RPMI8226 (cell line): ENCODE results near the gene KRT14.
A peak's percentile ranks its signal among the peaks of the same experiment; 100 is the strongest.
"Not testable (repeated sequence)": the region's sequence is repeated elsewhere in the genome, so short reads cannot be mapped to it uniquely, and the experiment has no call there.

Experiments used
- DNase-seq: peaks from one replicate; pipeline ENCODE4 v3.0.0-alpha.2; 2015

Gene KRT14

DNA sequence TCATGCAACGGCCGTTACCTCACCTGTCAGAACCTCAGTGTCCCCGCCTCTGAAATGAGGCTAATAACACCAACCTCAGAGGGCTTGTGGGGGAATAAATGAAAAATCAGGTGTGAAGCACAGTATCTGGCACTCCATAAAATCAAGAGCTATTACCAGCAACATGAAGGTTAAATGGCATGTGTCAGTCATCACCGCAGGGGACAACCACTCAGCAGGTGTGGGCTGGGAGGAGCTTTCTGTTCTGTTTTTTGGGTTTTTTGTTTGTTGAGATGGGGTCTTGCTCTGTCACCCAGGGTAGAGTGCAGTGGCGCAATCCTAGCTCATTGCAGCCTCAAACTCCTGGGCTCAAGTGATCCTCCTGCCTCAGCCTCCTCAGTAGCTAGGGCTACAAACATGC is 41.8 kb downstream of the KRT14 start:
- DNase-seq: no peak

DNA sequence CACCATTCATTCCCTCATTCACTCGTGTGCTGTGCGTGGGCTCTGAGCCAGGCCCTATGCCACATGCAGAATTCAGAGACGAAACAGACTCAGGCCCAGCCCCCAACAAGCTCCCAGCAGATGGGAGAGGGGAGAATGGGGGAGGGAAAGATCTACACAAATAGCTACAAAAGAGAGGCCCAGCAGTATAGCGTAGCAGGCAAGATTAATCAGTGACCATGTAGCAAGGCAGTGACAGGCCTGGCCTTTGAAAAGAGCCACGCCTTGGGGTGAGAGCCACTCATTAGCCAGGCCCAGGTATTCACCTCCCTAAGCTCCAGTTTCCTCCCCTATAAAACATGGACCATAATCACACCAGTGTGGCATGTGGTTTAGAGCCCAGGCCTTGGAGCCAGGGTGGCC is 42.2 kb downstream of the KRT14 start:
- no peak for DNase-seq

DNA sequence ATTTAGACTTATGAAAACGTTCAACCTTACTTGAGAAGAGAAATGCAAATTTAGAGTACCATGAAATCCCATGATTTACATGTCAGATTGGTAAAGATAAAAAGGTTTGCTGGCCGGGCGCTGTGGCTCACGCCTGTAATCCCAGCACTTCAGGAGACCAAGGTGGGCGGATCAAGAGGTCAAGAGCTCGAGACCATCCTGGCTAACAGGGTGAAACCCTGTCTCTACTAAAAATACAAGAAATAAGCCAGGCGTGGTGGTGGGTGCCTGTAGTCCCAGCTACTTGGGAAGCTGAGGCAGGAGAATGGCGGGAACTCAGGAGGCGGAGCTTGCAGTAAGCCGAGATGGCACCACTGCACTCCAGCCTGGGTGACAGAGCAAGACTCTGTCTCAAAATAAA is 43.9 kb downstream of the KRT14 start:
- DNase-seq: not testable (repeated sequence)

DNA sequence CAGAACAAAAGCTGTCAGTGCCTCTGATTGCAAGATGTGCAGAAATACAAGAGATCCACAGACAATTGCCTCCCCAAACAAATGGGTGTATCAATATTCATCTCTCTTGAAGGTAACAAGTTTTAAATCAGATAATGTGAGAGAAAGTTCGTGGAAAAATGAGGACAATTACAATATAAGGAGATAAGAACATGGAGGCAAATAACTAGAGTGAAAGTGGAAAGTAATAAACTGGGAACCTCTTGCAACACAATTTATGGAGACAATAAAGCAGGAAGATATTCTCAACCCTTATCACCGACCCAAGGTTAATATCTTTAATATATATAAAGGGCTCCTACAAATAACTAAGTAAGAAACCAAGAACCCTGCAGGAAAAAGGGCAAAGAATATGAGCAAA is 44.3 kb downstream of the KRT14 start:
- DNase-seq: no peak

DNA sequence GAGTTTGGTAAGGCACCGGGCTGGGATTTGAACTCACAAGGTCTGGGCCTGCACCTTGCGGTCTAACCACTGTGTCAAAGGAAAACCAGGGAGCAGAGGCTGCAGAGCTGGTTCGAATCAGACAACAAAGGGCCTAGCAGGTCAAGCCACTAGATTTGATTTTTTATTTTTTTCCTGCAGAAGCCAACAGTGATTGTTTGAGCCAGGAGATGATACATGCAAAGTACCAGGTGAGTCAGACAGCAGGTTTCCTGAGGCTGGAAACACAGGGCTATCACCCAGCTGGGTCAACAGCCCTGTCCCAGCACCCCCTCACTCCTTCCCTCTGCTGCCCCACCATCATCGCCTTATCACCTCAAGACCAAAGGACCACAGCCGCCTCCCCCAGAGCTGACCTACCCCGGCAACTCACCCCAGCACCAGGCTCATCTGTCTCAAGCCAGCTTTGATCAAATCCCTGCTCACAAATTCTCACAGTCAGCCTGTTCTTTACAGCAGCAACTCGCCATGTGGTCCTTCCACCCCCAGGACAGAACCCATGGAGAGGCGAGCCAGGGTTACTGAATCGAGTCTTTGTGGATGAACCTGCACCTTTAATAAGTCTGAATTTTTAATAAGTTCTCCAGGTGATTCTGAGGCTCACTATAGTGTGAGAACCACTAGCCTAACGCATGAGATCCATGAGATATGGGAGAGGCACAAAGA is 45.6 kb downstream of the KRT14 start:
- DNase-seq: no peak

DNA sequence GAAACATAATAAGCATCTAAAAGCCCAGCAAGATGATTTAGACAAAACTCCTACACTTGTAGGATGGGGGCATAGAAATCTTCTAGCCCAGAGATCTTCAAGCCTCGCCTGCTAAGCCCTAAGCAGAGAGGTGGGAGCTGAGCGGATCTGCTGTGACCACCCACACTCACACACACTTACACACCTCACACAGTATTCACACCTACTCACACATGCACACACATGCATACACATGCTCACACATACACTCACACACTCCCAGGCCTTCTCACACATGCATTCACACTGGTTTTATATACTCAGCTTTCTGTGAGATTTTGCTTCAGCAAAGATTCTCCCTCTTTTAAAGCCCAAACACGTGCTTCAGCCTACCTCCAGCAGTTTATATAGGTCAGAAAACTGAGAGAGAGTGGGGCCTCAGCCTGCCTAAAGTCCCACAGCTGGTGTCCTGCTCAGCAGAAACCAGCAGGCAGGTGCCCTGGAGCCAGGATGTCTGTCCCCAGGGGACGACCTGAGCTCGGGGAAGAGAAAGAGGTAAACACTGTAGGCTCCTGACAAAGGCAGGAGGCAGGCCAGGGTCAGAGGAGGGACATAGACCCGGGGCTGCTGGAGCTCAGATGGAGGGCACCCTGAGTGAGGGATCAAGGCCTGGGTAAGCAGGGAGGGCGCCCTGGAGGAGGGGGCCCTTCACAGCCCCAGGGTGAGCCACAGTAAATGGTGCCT is 46.6 kb downstream of the KRT14 start:
- peak; percentile 84 for DNase-seq

DNA sequence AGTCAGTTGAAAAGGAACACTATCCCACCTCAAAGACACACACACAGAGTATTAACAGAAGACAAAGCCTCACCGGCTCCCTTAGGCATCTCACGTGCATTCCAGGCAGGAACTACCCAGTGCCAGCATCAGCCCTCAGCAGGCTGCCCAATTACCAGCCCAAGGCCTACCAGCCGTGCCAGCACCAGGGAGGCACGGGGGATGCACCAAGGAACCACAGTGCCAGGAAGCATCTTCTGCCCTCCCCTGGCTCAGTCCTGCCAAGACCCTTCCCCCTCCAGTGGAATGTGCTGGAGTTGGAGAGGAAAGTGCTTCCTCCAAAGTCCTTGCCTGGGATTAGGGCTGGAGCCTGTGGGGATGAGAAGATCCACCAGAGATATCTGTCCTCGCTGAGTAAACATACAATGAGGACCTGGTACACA is 47.6 kb downstream of the KRT14 start:
- no peak for DNase-seq

DNA sequence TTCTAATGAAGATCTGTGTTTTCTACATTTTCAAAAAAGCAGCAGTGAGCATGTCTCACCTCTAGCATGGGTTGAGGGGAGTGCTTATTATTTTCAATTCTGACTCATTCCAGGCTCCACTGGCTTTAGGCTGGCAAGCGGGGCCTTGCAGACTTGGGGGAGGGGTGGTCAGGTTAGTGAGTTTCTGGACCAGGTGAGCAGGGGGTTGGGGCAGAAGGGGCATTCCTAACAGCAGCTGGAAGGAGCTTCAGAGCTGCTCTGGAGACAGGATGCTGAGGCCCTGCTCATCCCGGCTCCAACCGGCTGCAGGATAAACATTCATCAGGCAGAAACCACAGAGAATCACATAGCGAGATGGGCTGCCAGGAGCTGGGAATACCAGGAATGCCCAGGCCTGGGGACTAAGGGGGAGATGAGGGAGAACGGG is 48.1 kb downstream of the KRT14 start:
- no peak for DNase-seq

DNA sequence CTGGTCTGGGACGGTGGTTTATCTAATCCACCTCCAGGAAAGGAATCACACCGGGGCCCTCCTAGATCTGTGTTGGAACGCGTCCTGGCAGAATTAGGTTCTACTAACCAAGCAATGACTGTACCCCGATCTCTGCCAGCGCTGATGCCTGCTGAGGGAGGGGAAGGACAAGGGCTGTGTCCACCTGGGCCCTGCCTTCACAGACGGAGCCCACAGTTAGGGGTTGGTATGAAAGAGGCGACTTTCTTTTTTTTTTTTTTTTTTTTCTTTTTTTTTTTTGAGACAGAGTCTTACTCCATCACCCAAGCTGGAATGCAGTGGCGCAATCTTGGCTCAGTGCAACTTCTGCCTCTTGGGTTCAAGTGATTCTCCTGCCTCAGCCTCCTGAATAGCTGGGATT is 48.7 kb downstream of the KRT14 start:
- DNase-seq: no peak

DNA sequence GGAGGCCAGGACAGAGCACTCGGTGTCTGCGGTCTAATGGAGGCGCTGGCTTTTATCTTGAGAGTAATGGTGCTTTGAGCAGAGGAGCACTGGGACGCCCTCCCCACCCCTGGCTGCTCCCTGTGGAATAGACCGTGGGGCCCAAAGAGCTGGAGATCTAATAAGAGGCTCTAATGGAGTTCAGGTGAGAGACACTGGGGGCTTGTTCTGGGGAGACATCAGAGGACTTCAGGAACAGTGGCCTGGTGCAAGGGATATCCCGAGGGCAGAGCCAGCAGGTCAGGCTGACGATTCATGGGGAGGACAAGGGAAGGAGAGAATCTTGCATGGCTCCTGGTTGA is 49.1 kb downstream of the KRT14 start:
- DNase-seq: no peak

DNA sequence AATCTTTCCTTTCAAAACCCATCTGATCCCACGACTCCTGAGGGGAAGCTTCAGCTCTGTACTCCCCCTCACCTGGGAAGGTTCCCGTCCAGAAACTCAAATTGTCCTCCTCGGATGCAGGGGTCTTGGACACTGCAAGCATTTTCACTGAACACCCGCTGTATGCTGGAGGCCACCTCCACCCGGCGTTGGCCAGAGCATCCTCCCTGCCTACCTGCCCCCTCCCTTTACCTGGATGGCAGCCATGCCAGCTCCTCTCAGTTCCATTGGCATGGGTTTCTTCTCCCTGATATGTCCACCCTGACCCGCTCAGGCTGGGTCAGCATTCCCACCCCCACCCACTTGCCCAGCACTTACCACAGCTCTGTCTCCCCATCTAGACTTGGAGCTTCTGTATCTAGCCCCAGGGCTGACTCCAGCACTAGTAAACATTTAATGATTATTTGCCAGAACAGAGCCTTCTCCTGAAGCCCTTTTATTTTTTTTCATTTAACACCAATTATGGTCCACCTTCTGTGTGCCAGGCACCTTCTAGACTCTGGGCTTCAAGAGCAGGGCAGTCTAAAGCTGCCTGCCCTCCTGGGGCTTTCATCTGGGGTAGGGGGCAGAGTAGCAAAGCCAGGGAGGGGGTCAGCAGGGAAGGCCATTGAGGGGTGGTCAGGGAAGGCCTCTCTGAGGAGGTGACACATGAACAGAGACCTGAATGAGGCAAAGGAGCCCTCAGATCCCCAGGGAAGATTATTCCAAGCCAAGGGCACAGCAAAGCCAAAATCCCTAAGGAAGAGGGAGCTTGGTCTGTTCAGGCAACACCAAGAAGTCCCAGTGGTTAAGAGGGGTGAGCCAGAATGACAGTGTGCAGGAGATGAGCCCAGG is 49.7 kb downstream of the KRT14 start:
- no peak for DNase-seq

DNA sequence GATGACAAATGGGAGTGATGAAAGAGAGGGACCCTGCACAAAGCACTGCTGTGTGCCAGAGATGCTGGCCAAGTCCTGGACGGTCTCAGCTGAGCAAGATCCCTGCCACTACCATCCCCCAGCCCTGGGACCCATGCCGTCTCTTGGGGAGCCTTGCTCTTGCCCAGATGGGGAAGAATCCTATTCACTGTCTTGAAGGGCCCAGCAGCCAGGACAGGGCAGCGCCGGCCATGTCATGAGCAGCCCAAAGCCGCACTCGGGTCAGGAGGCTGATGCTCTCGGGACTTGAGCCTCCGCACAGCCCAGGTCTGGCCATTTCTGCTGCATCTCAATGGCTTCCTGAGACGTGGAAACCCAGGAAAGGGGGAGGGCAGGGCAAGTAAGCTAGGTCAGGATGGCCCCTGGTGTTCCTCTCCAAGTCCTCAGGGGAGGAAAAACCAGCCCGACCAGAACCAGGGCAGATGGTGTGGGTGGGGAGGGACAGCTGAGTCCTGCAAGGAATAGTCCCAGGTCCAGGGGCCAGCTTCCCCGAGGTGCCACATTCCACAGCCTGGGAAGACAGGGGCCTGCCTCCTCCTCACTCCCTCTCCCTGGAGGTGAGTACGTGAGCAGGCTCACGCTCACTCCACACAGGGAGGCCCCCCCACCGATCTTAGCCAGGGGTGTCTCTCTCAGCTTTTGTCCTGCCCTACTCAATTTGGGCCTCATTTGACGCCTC is 50.8 kb downstream of the KRT14 start:
- DNase-seq: no peak

DNA sequence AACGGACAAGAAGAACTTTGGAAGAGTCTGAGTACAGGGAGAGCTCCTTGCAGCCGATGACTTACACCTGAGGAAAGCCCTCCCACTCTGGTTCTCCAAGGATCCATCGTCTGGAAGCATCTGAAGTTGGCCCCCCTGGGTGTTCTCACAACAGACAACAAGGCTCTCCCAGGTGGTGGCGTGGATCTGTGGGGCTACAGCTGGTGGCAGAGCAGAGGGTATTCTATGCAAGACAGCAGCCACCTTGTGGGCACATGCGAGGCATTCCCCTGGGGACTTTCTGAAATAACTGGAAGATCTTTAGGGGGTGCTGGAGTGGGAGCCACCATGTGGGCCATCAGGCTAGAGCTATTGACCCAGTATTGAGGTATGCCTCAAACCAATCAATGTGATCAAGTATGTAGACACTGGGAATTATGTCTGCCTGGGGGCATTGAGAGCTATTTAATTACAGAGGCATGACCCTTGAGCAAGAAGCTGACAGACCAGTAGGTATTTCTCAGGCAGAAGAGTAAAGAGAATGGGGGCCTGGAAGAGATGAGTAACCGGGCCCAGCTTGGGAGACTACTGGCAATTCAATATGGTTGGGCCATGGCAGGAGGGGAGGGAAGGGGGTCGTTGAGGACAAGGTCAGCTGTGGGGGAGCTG is 51.7 kb downstream of the KRT14 start:
- peak; percentile 43 for DNase-seq

DNA sequence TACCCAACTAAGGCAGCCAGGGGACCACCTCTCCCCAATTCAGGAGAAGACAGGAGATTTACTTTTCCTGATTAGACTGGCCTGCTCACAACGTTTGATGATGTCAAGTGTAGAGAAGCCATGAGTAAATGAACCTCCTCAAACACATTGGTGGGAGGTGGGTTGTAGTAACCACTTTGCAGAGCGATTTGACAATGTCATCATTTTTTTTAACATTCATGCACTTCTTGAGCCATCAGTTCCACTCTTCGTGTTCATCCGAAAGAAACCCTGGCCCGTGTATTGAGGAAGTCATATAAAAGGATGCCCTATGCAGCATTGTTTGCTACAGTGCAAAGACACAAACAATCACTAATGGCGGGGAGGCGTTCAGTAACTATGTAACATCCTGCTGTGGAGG is 53.1 kb downstream of the KRT14 start:
- no peak for DNase-seq

DNA sequence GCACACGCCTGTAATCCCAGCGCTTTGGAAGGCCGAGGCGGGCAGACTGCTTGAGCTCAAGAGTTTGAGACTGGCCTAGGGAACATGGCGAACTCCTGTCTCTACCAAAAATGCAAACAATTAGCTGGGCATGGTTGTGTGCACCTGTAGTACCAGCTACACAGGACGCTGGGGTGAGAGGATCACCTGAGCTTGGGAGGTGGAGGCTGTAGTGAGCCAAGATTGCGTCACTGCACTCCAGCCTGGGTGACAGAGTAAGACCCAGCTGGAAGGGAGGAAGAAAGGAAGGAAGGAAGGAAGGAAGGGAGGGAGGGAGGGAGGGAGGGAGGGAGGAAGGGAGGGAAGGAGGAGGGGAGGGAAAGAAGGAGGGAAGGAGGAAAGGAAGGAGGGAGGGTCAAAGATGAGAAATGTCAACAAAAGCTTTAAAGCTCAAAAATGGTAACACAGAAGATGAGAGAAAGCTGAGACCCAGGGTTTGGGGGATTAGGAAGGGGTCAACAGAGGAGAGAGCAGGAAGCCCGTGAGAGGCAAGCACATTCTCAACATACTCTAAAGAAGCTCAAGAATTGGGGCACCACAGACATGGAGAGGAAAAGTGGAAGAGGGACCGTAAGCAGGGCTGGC is 53.6 kb downstream of the KRT14 start:
- no peak for DNase-seq
